Measurements from ENCODE around the gene TEAD1. TPM values are rescaled to one million over a fixed set of nuclear protein-coding genes. Genes with fewer than 3 reads are reported as not detected.
"Not testable (repeated sequence)": the region's sequence is repeated elsewhere in the genome, so short reads cannot be mapped to it uniquely, and the experiment has no call there.

TEAD1 gene
- total and polyA plus RNA-seq, 3 experiments from 2014 or later, result 0.59 to 0.89 TPM; not detected in 1

- H3K4me1 ChIP-seq (ENCODE audit: insufficient read depth, low read length), result no peaks in the 10 kb centered on the region
- CTCF ChIA-PET, result no interaction called here
Observed at GRCh38 chr11:12754021-12754420, 79.8 kb downstream of the TEAD1 start.

GRCh38 chr11:12754582-12755234 is 80.5 kb downstream of the TEAD1 start:
- DNase-seq, result no peak
- no peaks in the 10 kb centered on the region for H3K36me3 Mint-ChIP-seq
- H3K4me3 Mint-ChIP-seq, result no peak overlapping the region
- Histone ChIP-seq H3K4me1 (ENCODE audit: insufficient read depth, low read length) (no peaks in the 10 kb centered on the region), H3K36me3 (ENCODE audit: insufficient read depth, low read length) (no peaks in the 10 kb centered on the region), H3K9me3 (ENCODE audit: low read length) (no peaks in the 10 kb centered on the region), H3K27ac (ENCODE audit: low read depth, low read length) (no peak overlapping the region), H3K4me3 (ENCODE audit: low read length) (no peak overlapping the region), H3K27me3 (ENCODE audit: insufficient read depth, low read length, poor library complexity, severe bottlenecking) (no peaks in the 10 kb centered on the region)
- H3K4me1 Mint-ChIP-seq, result no peaks in the 10 kb centered on the region
- H3K9me3 Mint-ChIP-seq, result no peaks in the 10 kb centered on the region
- no peak overlapping the region for H3K27ac Mint-ChIP-seq
- ChIA-PET CTCF (no interaction called here), POLR2A (no interaction called here)
- peaks cover 7 to 12% of the 10 kb centered on the region in 2 donors for H3K27me3 Mint-ChIP-seq

More at GRCh38 chr11:12754021-12754420, 79.8 kb downstream of the TEAD1 start:
- no peaks in the 10 kb centered on the region for H3K36me3 Mint-ChIP-seq
- no peak overlapping the region for H3K27ac ChIP-seq (ENCODE audit: low read depth, low read length)
- POLR2A ChIA-PET, result no interaction called here
- H3K4me3 Mint-ChIP-seq, result no peak overlapping the region
- no peak for DNase-seq
- no peak overlapping the region for H3K27ac Mint-ChIP-seq
- no peak overlapping the region for H3K4me3 ChIP-seq (ENCODE audit: low read length)
- H3K36me3 ChIP-seq (ENCODE audit: insufficient read depth, low read length), result no peaks in the 10 kb centered on the region
- H3K9me3 Mint-ChIP-seq, result no peaks in the 10 kb centered on the region
- peaks cover 4 to 11% of the 10 kb centered on the region in 2 donors for H3K27me3 Mint-ChIP-seq
- H3K27me3 ChIP-seq (ENCODE audit: insufficient read depth, low read length, poor library complexity, severe bottlenecking), result no peaks in the 10 kb centered on the region
- H3K4me1 Mint-ChIP-seq, result no peaks in the 10 kb centered on the region
- no peaks in the 10 kb centered on the region for H3K9me3 ChIP-seq (ENCODE audit: low read length)

GRCh38 chr11:12755510-12756453 is 81.6 kb downstream of the TEAD1 start:
- CTCF ChIA-PET, result no interaction called here

GRCh38 chr11:12756454-12756806 is 82.2 kb downstream of the TEAD1 start:
- H3K36me3 ChIP-seq (ENCODE audit: insufficient read depth, low read length), result no peaks in the 10 kb centered on the region
- no peaks in the 10 kb centered on the region for H3K9me3 Mint-ChIP-seq
- no peaks in the 10 kb centered on the region for H3K9me3 ChIP-seq (ENCODE audit: low read length)
- no peak for DNase-seq
- POLR2A ChIA-PET, result no interaction called here
- no peak overlapping the region for H3K27ac ChIP-seq (ENCODE audit: low read depth, low read length)
- H3K36me3 Mint-ChIP-seq, result no peaks in the 10 kb centered on the region
- H3K4me1 ChIP-seq (ENCODE audit: insufficient read depth, low read length), result no peaks in the 10 kb centered on the region
- no peaks in the 10 kb centered on the region for H3K27me3 ChIP-seq (ENCODE audit: insufficient read depth, low read length, poor library complexity, severe bottlenecking)
- CTCF ChIA-PET, result no interaction called here
- H3K4me3 ChIP-seq (ENCODE audit: low read length), result no peak overlapping the region
- H3K4me1 Mint-ChIP-seq, result no peaks in the 10 kb centered on the region
- H3K27me3 Mint-ChIP-seq, result peaks cover 9 to 19% of the 10 kb centered on the region in 2 donors
- H3K4me3 Mint-ChIP-seq, result no peak overlapping the region
- no peak overlapping the region for H3K27ac Mint-ChIP-seq

More at GRCh38 chr11:12755510-12756453, 81.6 kb downstream of the TEAD1 start:
- no peak for DNase-seq
- Mint-ChIP-seq H3K9me3 (no peaks in the 10 kb centered on the region), H3K4me3 (no peak overlapping the region), H3K4me1 (no peaks in the 10 kb centered on the region), H3K27ac (peak overlapping the region in 1 of 8 donors; percentile 3), H3K27me3 (peaks cover 9 to 17% of the 10 kb centered on the region in 2 donors), H3K36me3 (no peaks in the 10 kb centered on the region)
- POLR2A ChIA-PET, result no interaction called here
- no peak overlapping the region for H3K27ac ChIP-seq (ENCODE audit: low read depth, low read length)
- H3K4me3 ChIP-seq (ENCODE audit: low read length), result no peak overlapping the region
- no peaks in the 10 kb centered on the region for H3K27me3 ChIP-seq (ENCODE audit: insufficient read depth, low read length, poor library complexity, severe bottlenecking)
- H3K36me3 ChIP-seq (ENCODE audit: insufficient read depth, low read length), result no peaks in the 10 kb centered on the region
- H3K9me3 ChIP-seq (ENCODE audit: low read length), result no peaks in the 10 kb centered on the region
- H3K4me1 ChIP-seq (ENCODE audit: insufficient read depth, low read length), result no peaks in the 10 kb centered on the region

GRCh38 chr11:12756867-12757266 is 82.6 kb downstream of the TEAD1 start:
- Mint-ChIP-seq H3K27ac (no peak overlapping the region), H3K27me3 (peaks cover 9 to 23% of the 10 kb centered on the region in 2 donors), H3K4me3 (no peak overlapping the region), H3K36me3 (no peaks in the 10 kb centered on the region), H3K9me3 (no peaks in the 10 kb centered on the region), H3K4me1 (no peaks in the 10 kb centered on the region)
- Histone ChIP-seq H3K27ac (ENCODE audit: low read depth, low read length) (no peak overlapping the region), H3K4me1 (ENCODE audit: insufficient read depth, low read length) (no peaks in the 10 kb centered on the region), H3K9me3 (ENCODE audit: low read length) (no peaks in the 10 kb centered on the region), H3K4me3 (ENCODE audit: low read length) (no peak overlapping the region), H3K36me3 (ENCODE audit: insufficient read depth, low read length) (no peaks in the 10 kb centered on the region), H3K27me3 (ENCODE audit: insufficient read depth, low read length, poor library complexity, severe bottlenecking) (no peaks in the 10 kb centered on the region)
- ChIA-PET POLR2A (no interaction called here), CTCF (no interaction called here)
- DNase-seq, result no peak

- Histone ChIP-seq H3K27me3 (ENCODE audit: insufficient read depth, low read length, poor library complexity, severe bottlenecking) (no peaks in the 10 kb centered on the region), H3K27ac (ENCODE audit: low read depth, low read length) (no peak overlapping the region), H3K4me1 (ENCODE audit: insufficient read depth, low read length) (no peaks in the 10 kb centered on the region), H3K36me3 (ENCODE audit: insufficient read depth, low read length) (no peaks in the 10 kb centered on the region), H3K9me3 (ENCODE audit: low read length) (no peaks in the 10 kb centered on the region), H3K4me3 (ENCODE audit: low read length) (no peak overlapping the region)
- Mint-ChIP-seq H3K27me3 (peaks cover 9 to 23% of the 10 kb centered on the region in 2 donors), H3K27ac (no peak overlapping the region), H3K36me3 (no peaks in the 10 kb centered on the region), H3K4me3 (no peak overlapping the region), H3K4me1 (no peaks in the 10 kb centered on the region), H3K9me3 (no peaks in the 10 kb centered on the region)
- DNase-seq, result no peak
- ChIA-PET CTCF (no interaction called here), POLR2A (no interaction called here)
Observed at GRCh38 chr11:12757416-12757815, 83.2 kb downstream of the TEAD1 start.

GRCh38 chr11:12758117-12758516 is 83.9 kb downstream of the TEAD1 start:
- H3K27me3 ChIP-seq (ENCODE audit: insufficient read depth, low read length, poor library complexity, severe bottlenecking); H3K4me3 Mint-ChIP-seq; H3K36me3 Mint-ChIP-seq; H3K27ac Mint-ChIP-seq; H3K4me3 ChIP-seq (ENCODE audit: low read length); H3K4me1 Mint-ChIP-seq; CTCF ChIA-PET; POLR2A ChIA-PET; H3K4me1 ChIP-seq (ENCODE audit: insufficient read depth, low read length); H3K9me3 Mint-ChIP-seq; H3K36me3 ChIP-seq (ENCODE audit: insufficient read depth, low read length); H3K9me3 ChIP-seq (ENCODE audit: low read length); H3K27ac ChIP-seq (ENCODE audit: low read depth, low read length); DNase-seq: not testable (repeated sequence)
- peaks cover 9 to 23% of the 10 kb centered on the region in 2 donors for H3K27me3 Mint-ChIP-seq

- Histone ChIP-seq H3K36me3 (ENCODE audit: insufficient read depth, low read length) (no peaks in the 10 kb centered on the region), H3K4me1 (ENCODE audit: insufficient read depth, low read length) (no peaks in the 10 kb centered on the region), H3K9me3 (ENCODE audit: low read length) (no peaks in the 10 kb centered on the region), H3K4me3 (ENCODE audit: low read length) (no peak overlapping the region), H3K27ac (ENCODE audit: low read depth, low read length) (no peak overlapping the region), H3K27me3 (ENCODE audit: insufficient read depth, low read length, poor library complexity, severe bottlenecking) (no peaks in the 10 kb centered on the region)
- Mint-ChIP-seq H3K4me3 (no peak overlapping the region), H3K27me3 (peaks cover 9 to 35% of the 10 kb centered on the region in 2 donors), H3K9me3 (no peaks in the 10 kb centered on the region), H3K36me3 (no peaks in the 10 kb centered on the region), H3K27ac (no peak overlapping the region), H3K4me1 (no peaks in the 10 kb centered on the region)
- no peak for DNase-seq
- CTCF ChIA-PET, result no interaction called here
- POLR2A ChIA-PET, result no interaction called here
Observed at GRCh38 chr11:12761029-12761428, 86.8 kb downstream of the TEAD1 start.
